Measurements from ENCODE around the gene TMEM130.

The TMEM130 gene

DNA sequence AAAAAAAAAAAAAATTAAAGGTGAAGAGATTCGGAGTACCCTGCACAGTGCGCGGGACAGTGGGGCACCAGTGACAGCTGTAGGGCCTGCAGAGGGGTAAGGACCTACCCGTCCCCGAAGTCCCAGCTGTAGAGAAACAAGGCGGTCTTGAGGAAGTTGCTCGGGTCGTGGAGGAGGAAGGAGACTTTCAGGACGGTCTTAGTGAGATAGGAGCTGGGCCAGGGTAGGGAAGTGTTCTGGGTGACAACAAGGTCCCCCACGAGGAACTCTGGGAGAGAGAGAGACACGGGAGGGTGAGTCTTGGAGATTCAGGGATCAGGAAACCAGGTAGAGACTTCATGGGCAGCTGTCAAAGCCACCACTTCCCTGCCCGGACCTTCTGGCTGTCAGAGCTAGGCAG, 9.7 kb downstream of the TMEM130 start:
- TF ChIP-seq TCF12 (IDR thresholded peaks at IDR 0.05; ENCODE audit: low read depth) (no peak), EP300 (IDR thresholded peaks at IDR 0.05; ENCODE audit: borderline replicate concordance) (no peak), ZBTB7A (IDR thresholded peaks at IDR 0.05; ENCODE audit: low read depth) (no peak), RAD21 (IDR thresholded peaks at IDR 0.05; ENCODE audit: low read depth) (no peak), NFIC (IDR thresholded peaks at IDR 0.05) (no peak), CREB1 (IDR thresholded peaks at IDR 0.05; ENCODE audit: low read depth) (no peak), TAF1 (IDR thresholded peaks at IDR 0.05; ENCODE audit: low read depth) (no peak), FOXM1 (IDR thresholded peaks at IDR 0.05; ENCODE audit: borderline replicate concordance, low read depth) (no peak), YY1 (IDR thresholded peaks at IDR 0.05; ENCODE audit: low read depth) (no peak), CEBPB (IDR thresholded peaks at IDR 0.05) (no peak), TEAD4 (IDR thresholded peaks at IDR 0.05) (no peak), EGR1 (IDR thresholded peaks at IDR 0.05) (no peak)
- TF ChIP-seq, protein P1, sequence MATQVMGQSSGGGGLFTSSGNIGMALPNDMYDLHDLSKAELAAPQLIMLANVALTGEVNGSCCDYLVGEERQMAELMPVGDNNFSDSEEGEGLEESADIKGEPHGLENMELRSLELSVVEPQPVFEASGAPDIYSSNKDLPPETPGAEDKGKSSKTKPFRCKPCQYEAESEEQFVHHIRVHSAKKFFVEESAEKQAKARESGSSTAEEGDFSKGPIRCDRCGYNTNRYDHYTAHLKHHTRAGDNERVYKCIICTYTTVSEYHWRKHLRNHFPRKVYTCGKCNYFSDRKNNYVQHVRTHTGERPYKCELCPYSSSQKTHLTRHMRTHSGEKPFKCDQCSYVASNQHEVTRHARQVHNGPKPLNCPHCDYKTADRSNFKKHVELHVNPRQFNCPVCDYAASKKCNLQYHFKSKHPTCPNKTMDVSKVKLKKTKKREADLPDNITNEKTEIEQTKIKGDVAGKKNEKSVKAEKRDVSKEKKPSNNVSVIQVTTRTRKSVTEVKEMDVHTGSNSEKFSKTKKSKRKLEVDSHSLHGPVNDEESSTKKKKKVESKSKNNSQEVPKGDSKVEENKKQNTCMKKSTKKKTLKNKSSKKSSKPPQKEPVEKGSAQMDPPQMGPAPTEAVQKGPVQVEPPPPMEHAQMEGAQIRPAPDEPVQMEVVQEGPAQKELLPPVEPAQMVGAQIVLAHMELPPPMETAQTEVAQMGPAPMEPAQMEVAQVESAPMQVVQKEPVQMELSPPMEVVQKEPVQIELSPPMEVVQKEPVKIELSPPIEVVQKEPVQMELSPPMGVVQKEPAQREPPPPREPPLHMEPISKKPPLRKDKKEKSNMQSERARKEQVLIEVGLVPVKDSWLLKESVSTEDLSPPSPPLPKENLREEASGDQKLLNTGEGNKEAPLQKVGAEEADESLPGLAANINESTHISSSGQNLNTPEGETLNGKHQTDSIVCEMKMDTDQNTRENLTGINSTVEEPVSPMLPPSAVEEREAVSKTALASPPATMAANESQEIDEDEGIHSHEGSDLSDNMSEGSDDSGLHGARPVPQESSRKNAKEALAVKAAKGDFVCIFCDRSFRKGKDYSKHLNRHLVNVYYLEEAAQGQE (IDR thresholded peaks at IDR 0.05; ENCODE audit: low read depth), result no peak
- TF ChIP-seq, protein P2, sequence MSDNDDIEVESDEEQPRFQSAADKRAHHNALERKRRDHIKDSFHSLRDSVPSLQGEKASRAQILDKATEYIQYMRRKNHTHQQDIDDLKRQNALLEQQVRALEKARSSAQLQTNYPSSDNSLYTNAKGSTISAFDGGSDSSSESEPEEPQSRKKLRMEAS (IDR thresholded peaks at IDR 0.05), result no peak
- TF ChIP-seq, protein P3, sequence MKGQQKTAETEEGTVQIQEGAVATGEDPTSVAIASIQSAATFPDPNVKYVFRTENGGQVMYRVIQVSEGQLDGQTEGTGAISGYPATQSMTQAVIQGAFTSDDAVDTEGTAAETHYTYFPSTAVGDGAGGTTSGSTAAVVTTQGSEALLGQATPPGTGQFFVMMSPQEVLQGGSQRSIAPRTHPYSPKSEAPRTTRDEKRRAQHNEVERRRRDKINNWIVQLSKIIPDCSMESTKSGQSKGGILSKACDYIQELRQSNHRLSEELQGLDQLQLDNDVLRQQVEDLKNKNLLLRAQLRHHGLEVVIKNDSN (IDR thresholded peaks at IDR 0.05), result no peak

- TF ChIP-seq YY1 (IDR thresholded peaks at IDR 0.05; ENCODE audit: low read depth), result no peak
- no peak for TF ChIP-seq RAD21 (IDR thresholded peaks at IDR 0.05; ENCODE audit: low read depth)
- no peak for TF ChIP-seq EGR1 (IDR thresholded peaks at IDR 0.05)
- TF ChIP-seq CREB1 (IDR thresholded peaks at IDR 0.05; ENCODE audit: low read depth), result no peak
- TF ChIP-seq, protein P2 (IDR thresholded peaks at IDR 0.05), result no peak
- TF ChIP-seq TCF12 (IDR thresholded peaks at IDR 0.05; ENCODE audit: low read depth), result no peak
- TF ChIP-seq TEAD4 (IDR thresholded peaks at IDR 0.05), result no peak
- no peak for TF ChIP-seq FOXM1 (IDR thresholded peaks at IDR 0.05; ENCODE audit: borderline replicate concordance, low read depth)
- no peak for TF ChIP-seq EP300 (IDR thresholded peaks at IDR 0.05; ENCODE audit: borderline replicate concordance)
- TF ChIP-seq TAF1 (IDR thresholded peaks at IDR 0.05; ENCODE audit: low read depth), result no peak
- TF ChIP-seq NFIC (IDR thresholded peaks at IDR 0.05), result no peak
- TF ChIP-seq ZBTB7A (IDR thresholded peaks at IDR 0.05; ENCODE audit: low read depth), result no peak
- TF ChIP-seq, protein P1 (IDR thresholded peaks at IDR 0.05; ENCODE audit: low read depth), result no peak
- TF ChIP-seq CEBPB (IDR thresholded peaks at IDR 0.05), result no peak
- TF ChIP-seq, protein P3 (IDR thresholded peaks at IDR 0.05), result no peak
Measured at GRCh38 chr7:98855610-98856422, 14.0 kb downstream of the TMEM130 start.

GRCh38 chr7:98852826-98853225, 17.0 kb downstream of the TMEM130 start:
- TF ChIP-seq TEAD4 (IDR thresholded peaks at IDR 0.05) (no peak), RAD21 (IDR thresholded peaks at IDR 0.05; ENCODE audit: low read depth) (no peak), TAF1 (IDR thresholded peaks at IDR 0.05; ENCODE audit: low read depth) (no peak), CREB1 (IDR thresholded peaks at IDR 0.05; ENCODE audit: low read depth) (no peak), ZBTB7A (IDR thresholded peaks at IDR 0.05; ENCODE audit: low read depth) (no peak), NFIC (IDR thresholded peaks at IDR 0.05) (no peak), FOXM1 (IDR thresholded peaks at IDR 0.05; ENCODE audit: borderline replicate concordance, low read depth) (no peak), EGR1 (IDR thresholded peaks at IDR 0.05) (no peak), TCF12 (IDR thresholded peaks at IDR 0.05; ENCODE audit: low read depth) (no peak), EP300 (IDR thresholded peaks at IDR 0.05; ENCODE audit: borderline replicate concordance) (no peak)
- TF ChIP-seq, protein P1 (IDR thresholded peaks at IDR 0.05; ENCODE audit: low read depth), result no peak
- TF ChIP-seq, protein P3 (IDR thresholded peaks at IDR 0.05), result no peak
- TF ChIP-seq, protein P2 (IDR thresholded peaks at IDR 0.05), result no peak
